LoVo (cell line): ENCODE measurements around the gene SNED1.
A peak's percentile ranks its signal among the peaks of the same experiment; 100 is the strongest.

Experiments used
- DNase-seq: peaks from one replicate; pipeline ENCODE4 v3.0.0-alpha.2; 2016; ENCODE audit warnings: low spot score

Gene SNED1

GRCh38 chr2:240997856-240998705 lies at the start of gene SNED1:
Gene SNED1 (plus strand): TSS chr2:240998618. CDS start chr2:240998838, 220 bp downstream.
- peak; percentile 68 for DNase-seq

- DNase-seq, result no peak
Measured at GRCh38 chr2:240948905-240949790, 49.3 kb upstream of the SNED1 start.

GRCh38 chr2:240949791-240950705 lies 48.4 kb upstream of the SNED1 start:
- no peak for DNase-seq

GRCh38 chr2:240951045-240951594 lies 47.3 kb upstream of the SNED1 start:
- no peak for DNase-seq

- no peak for DNase-seq
Measured at GRCh38 chr2:240952496-240953246, 45.7 kb upstream of the SNED1 start.

GRCh38 chr2:240953426-240954410 lies 44.7 kb upstream of the SNED1 start:
- DNase-seq, result no peak

GRCh38 chr2:240954436-240955305 lies 43.7 kb upstream of the SNED1 start:
- DNase-seq, result no peak

- DNase-seq, result no peak
Measured at GRCh38 chr2:240955306-240956170, 42.9 kb upstream of the SNED1 start.

GRCh38 chr2:240956171-240956934 lies 42.1 kb upstream of the SNED1 start:
- DNase-seq, result no peak

- DNase-seq, result no peak
Measured at GRCh38 chr2:240956935-240957655, 41.3 kb upstream of the SNED1 start.

- DNase-seq, result no peak
Measured at GRCh38 chr2:240957656-240958365, 40.6 kb upstream of the SNED1 start.

GRCh38 chr2:240958366-240959213 lies 39.8 kb upstream of the SNED1 start:
- DNase-seq, result no peak

GRCh38 chr2:240959214-240959940 lies 39.0 kb upstream of the SNED1 start:
- DNase-seq, result no peak

- no peak for DNase-seq
Measured at GRCh38 chr2:240959941-240960308, 38.5 kb upstream of the SNED1 start.
